ENCODE measurements around the gene MPC1. TPM values are rescaled to one million over a fixed set of nuclear protein-coding genes. Genes with fewer than 3 reads are reported as not detected.
"Not testable (repeated sequence)": the region's sequence is repeated elsewhere in the genome, so short reads cannot be mapped to it uniquely, and the experiment has no call there.

MPC1 gene
- total RNA-seq, 3 donors from 2014 or later = 37.4 to 66.9 (median 65.7) TPM

GRCh38 chr6:166386111-166386510, 3.4 kb upstream of the MPC1 start:
- DNase-seq (ENCODE audit: low spot score in 2 of 2) = no peak
- Histone ChIP-seq H3K4me1 (no peaks in the 10 kb centered on the region), H3K27me3 (no peaks in the 10 kb centered on the region), H3K9me3 (no peaks in the 10 kb centered on the region), H3K36me3 (no peaks in the 10 kb centered on the region), H3K4me3 (no peak overlapping the region), H3K27ac (no peak overlapping the region)
- TF ChIP-seq POLR2AphosphoS5 (IDR thresholded peaks at IDR 0.05) (no peak), POLR2A (IDR thresholded peaks at IDR 0.05) (no peak)
- TF ChIP-seq, protein P1, sequence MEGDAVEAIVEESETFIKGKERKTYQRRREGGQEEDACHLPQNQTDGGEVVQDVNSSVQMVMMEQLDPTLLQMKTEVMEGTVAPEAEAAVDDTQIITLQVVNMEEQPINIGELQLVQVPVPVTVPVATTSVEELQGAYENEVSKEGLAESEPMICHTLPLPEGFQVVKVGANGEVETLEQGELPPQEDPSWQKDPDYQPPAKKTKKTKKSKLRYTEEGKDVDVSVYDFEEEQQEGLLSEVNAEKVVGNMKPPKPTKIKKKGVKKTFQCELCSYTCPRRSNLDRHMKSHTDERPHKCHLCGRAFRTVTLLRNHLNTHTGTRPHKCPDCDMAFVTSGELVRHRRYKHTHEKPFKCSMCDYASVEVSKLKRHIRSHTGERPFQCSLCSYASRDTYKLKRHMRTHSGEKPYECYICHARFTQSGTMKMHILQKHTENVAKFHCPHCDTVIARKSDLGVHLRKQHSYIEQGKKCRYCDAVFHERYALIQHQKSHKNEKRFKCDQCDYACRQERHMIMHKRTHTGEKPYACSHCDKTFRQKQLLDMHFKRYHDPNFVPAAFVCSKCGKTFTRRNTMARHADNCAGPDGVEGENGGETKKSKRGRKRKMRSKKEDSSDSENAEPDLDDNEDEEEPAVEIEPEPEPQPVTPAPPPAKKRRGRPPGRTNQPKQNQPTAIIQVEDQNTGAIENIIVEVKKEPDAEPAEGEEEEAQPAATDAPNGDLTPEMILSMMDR (IDR thresholded peaks at IDR 0.05) = no peak
- intact Hi-C loops (cut with DNase I; ENCODE audit: low total_unique reads) = no loop called here

- intact Hi-C loops (cut with DNase I; ENCODE audit: low total_unique reads); H3K36me3 ChIP-seq; H3K9me3 ChIP-seq; H3K4me1 ChIP-seq; H3K27me3 ChIP-seq: not testable (repeated sequence)
- TF ChIP-seq, protein P1 (IDR thresholded peaks at IDR 0.05) = peak in 1 of 3 donors; percentile 43
- H3K4me3 ChIP-seq = peak overlapping the region; percentile 81 to 96 (median 95)
- peak overlapping the region; percentile 95 for H3K27ac ChIP-seq
- DNase-seq (ENCODE audit: low spot score in 2 of 2) = peak in 1 of 2 donors; percentile 23
These were observed 1.1 kb upstream of the MPC1 start for GRCh38 chr6:166383802-166384363.

DNA sequence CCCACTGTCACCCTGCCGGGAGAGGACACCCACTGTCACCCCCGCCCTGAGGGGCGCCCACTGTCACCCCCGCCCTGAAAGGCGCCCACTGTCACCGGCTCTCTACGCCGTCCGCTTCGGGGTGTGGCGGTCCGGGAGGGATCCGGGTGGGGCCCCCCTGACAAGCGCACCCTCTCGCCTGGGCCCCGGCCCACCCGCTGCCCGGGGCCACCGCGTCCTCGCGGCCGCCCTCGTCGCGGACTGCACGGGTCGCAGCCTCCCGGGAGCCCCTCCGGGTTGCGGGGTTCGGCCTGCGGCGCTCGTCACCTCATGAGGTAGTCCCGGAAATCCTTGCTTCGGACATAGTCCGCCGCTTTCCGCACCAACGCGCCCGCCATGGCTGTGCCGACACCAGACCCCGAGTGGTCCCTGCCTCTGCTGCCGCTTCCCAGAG, 224 bp downstream of the MPC1 start:
- no peak for TF ChIP-seq POLR2A (IDR thresholded peaks at IDR 0.05)
- TF ChIP-seq POLR2AphosphoS5 (IDR thresholded peaks at IDR 0.05) = no peak
- no peaks in the 10 kb centered on the region for H3K27me3 ChIP-seq
- no peak for DNase-seq (ENCODE audit: low spot score in 2 of 2)
- no peaks in the 10 kb centered on the region for H3K36me3 ChIP-seq
- peak overlapping the region; percentile 95 for H3K27ac ChIP-seq
- intact Hi-C loops (cut with DNase I; ENCODE audit: low total_unique reads) = no loop called here
- H3K4me1 ChIP-seq = no peaks in the 10 kb centered on the region
- H3K9me3 ChIP-seq = no peaks in the 10 kb centered on the region
- peak overlapping the region; percentile 81 to 96 (median 95) for H3K4me3 ChIP-seq

- intact Hi-C loops (cut with DNase I; ENCODE audit: low total_unique reads) = no loop called here
- DNase-seq (ENCODE audit: low spot score in 2 of 2) = peak; percentile 71 to 77
- Histone ChIP-seq H3K36me3 (no peaks in the 10 kb centered on the region), H3K4me3 (peak overlapping the region; percentile 81 to 96 (median 95)), H3K27ac (peak overlapping the region; percentile 95), H3K27me3 (no peaks in the 10 kb centered on the region), H3K4me1 (no peaks in the 10 kb centered on the region), H3K9me3 (no peaks in the 10 kb centered on the region)
- TF ChIP-seq, protein P1 (IDR thresholded peaks at IDR 0.05) = peak; percentile 39 to 84 (median 63)
- TF ChIP-seq POLR2AphosphoS5 (IDR thresholded peaks at IDR 0.05) (peak in 2 of 3 donors; percentile 51 to 72), POLR2A (IDR thresholded peaks at IDR 0.05) (no peak)
These were observed 824 bp downstream of the MPC1 start for GRCh38 chr6:166381733-166382499.

DNA sequence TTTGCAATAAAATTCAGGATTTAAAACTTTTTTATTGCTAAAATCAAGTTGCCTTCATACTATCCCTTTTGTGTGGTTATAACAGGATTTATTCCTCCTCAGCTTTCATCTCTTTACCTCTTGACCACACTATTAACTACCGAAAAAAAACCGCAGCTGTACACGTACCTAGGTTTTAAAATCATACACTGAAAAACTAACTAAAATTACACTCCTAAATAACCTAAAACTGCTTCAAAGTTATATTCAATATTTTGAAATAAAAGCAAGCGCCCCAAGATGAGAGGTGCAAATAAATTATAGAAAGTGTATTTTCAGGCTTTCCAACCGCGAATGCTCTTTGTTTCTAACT, 1.4 kb downstream of the MPC1 start:
- TF ChIP-seq POLR2A (IDR thresholded peaks at IDR 0.05) (no peak), POLR2AphosphoS5 (IDR thresholded peaks at IDR 0.05) (no peak)
- TF ChIP-seq, protein P1 (IDR thresholded peaks at IDR 0.05) = no peak
- H3K9me3 ChIP-seq = no peaks in the 10 kb centered on the region
- no peak for DNase-seq (ENCODE audit: low spot score in 2 of 2)
- no peaks in the 10 kb centered on the region for H3K36me3 ChIP-seq
- H3K27ac ChIP-seq = peak overlapping the region; percentile 95
- H3K27me3 ChIP-seq = no peaks in the 10 kb centered on the region
- intact Hi-C loops (cut with DNase I; ENCODE audit: low total_unique reads) = no loop called here
- H3K4me3 ChIP-seq = peak overlapping the region; percentile 81 to 96 (median 95)
- H3K4me1 ChIP-seq = no peaks in the 10 kb centered on the region

All from breast epithelium (tissue), 4 donors.